Body of pancreas (tissue), 4 donors: ENCODE data around the gene CCDC174.

Source experiments
- CTCF ChIP-seq, 7 experiments: fragments of 450-650 bp in 4 of 7; fragments of 200-600 bp in 3 of 7; sonication (generic) in 3 of 7; IDR thresholded peaks; one replicate each; pipeline ENCODE4 v1.5.1; 2016 to 2019; ENCODE audit warnings: antibody characterized with exemption in 7 of 7
- POLR2A ChIP-seq, 3 donors: fragments of 450-650 bp; IDR thresholded peaks; one replicate each; pipeline ENCODE4 v1.6.1; 2016; ENCODE audit warnings: antibody characterized with exemption in 3 of 3, mild to moderate bottlenecking in 2 of 3

GRCh38 chr3:14703128-14703750 is 51.7 kb downstream of the CCDC174 start:
- no peak for TF ChIP-seq POLR2A (IDR thresholded peaks at IDR 0.05)
- TF ChIP-seq CTCF (IDR thresholded peaks at IDR 0.05): no peak
